Stomach (tissue), 4 donors: ENCODE results near the gene CCDC172.

Experiments
- CTCF ChIP-seq, 7 experiments: fragments of 450-650 bp in 4 of 7; fragments of 200-600 bp in 3 of 7; sonication (generic) in 3 of 7; IDR thresholded peaks; one replicate each; pipeline ENCODE4 v1.5.1; 2016 to 2019; ENCODE audit warnings: antibody characterized with exemption in 7 of 7, control low read depth in 2 of 7, mild to moderate bottlenecking in 1 of 7
- POLR2AphosphoS5 ChIP-seq, 3 donors: sonication (generic); formaldehyde crosslinking; IDR thresholded peaks; one replicate each; pipeline ENCODE4 v1.6.1; 2016; ENCODE audit warnings: antibody characterized with exemption in 3 of 3

- no peak for TF ChIP-seq CTCF (IDR thresholded peaks at IDR 0.05)
- no peak for TF ChIP-seq POLR2AphosphoS5 (IDR thresholded peaks at IDR 0.05)
Observed at GRCh38 chr10:116292493-116292892, 31.8 kb upstream of the CCDC172 start.
